SK-N-SH (cell line): ENCODE results near the gene APOL6. TPM values are rescaled to one million over a fixed set of nuclear protein-coding genes. Genes with fewer than 3 reads are reported as not detected.

Experiments used
- CTCF ChIA-PET: fragments of 300-600, 350-600 bp; formaldehyde crosslinking; extraction: SDS; loops from one replicate; lab custom pipeline; 2021; lab: Yijun Ruan, JAX
- POLR2A ChIA-PET: fragments of 350-600 bp; sonication (Branson Sonifier 250); formaldehyde crosslinking; extraction: SDS; loops from one replicate; lab custom pipeline; 2020; ENCODE audit warnings: antibody characterized with exemption, inconsistent platforms; lab: Yijun Ruan, JAX
- DNase-seq: peaks from one replicate; pipeline ENCODE4 v3.0.0; 2012
- H2AFZ ChIP-seq: fragments of 200-600 bp; sonication (generic); 2 replicates; pipeline ENCODE4 v1.8.1; 2016; ENCODE audit warnings: antibody characterized with exemption, mild to moderate bottlenecking, low read depth
- H3F3A ChIP-seq: fragments of 200-600 bp; sonication (generic); replicated peaks from 2 replicates; pipeline ENCODE3; 2016; ENCODE audit warnings: antibody characterized with exemption, mild to moderate bottlenecking; ENCODE audit not compliant: insufficient read depth
- H3K27ac ChIP-seq, 2 experiments: fragments of 200-500 bp in 1 of 2; fragments of 200-600 bp in 1 of 2; sonication (Bioruptor generic) in 1 of 2; sonication (generic), shearing (Covaris generic) in 1 of 2; 2 replicates each; pipeline versions ENCODE4 v1.5.1 to v1.6.1; 2014 to 2016; ENCODE audit warnings: low read depth in 2 of 2, inconsistent platforms in 1 of 2, low read length in 1 of 2, mild to moderate bottlenecking in 1 of 2, mixed read lengths in 1 of 2
- H3K27me3 ChIP-seq: fragments of 200-600 bp; sonication (generic), shearing (Covaris generic); 2 replicates; pipeline ENCODE4 v1.6.1; 2016; ENCODE audit warnings: mixed run types; ENCODE audit not compliant: insufficient read depth
- H3K36me3 ChIP-seq, 2 experiments: fragments of 200-500 bp in 1 of 2; fragments of 200-600 bp in 1 of 2; sonication (Bioruptor generic) in 1 of 2; sonication (generic) in 1 of 2; replicated peaks in 1 of 2; 2 replicates each; pipeline versions ENCODE3 to v1.5.1; 2014 to 2016; ENCODE audit warnings: low read length in 1 of 2, mild to moderate bottlenecking in 1 of 2; ENCODE audit not compliant: insufficient read depth in 2 of 2, control insufficient read depth in 1 of 2
- H3K4me1 ChIP-seq, 2 experiments: fragments of 200-500 bp in 1 of 2; fragments of 200-600 bp in 1 of 2; sonication (Bioruptor generic) in 1 of 2; sonication (generic), shearing (Covaris generic) in 1 of 2; 2 replicates each; pipeline versions ENCODE4 v1.5.1 to v1.6.1; 2014 to 2016; ENCODE audit warnings: low read depth in 1 of 2, low read length in 1 of 2, mixed run types in 1 of 2; ENCODE audit not compliant: insufficient read depth in 2 of 2, control insufficient read depth in 1 of 2
- H3K4me2 ChIP-seq: fragments of 200-600 bp; sonication (generic), shearing (Covaris generic); 2 replicates; pipeline ENCODE4 v1.6.1; 2017; ENCODE audit warnings: mixed run types
- H3K4me3 ChIP-seq, 2 experiments: fragments of 200-500 bp in 1 of 2; fragments of 200-600 bp in 1 of 2; sonication (Bioruptor generic) in 1 of 2; sonication (generic), shearing (Covaris generic) in 1 of 2; 2 replicates each; pipeline versions ENCODE4 v1.5.1 to v1.8.1; 2014 to 2016; ENCODE audit warnings: low read depth in 2 of 2, inconsistent platforms in 1 of 2, low read length in 1 of 2, mild to moderate bottlenecking in 1 of 2, mixed read lengths in 1 of 2, moderate library complexity in 1 of 2
- H3K79me2 ChIP-seq: fragments of 200-600 bp; sonication (generic); 2 replicates; pipeline ENCODE4 v1.8.1; 2017; ENCODE audit warnings: mild to moderate bottlenecking; ENCODE audit not compliant: insufficient read depth
- H3K9ac ChIP-seq: fragments of 200-600 bp; sonication (generic); 2 replicates; pipeline ENCODE4 v1.6.1; 2017; ENCODE audit warnings: mixed run types
- H3K9me2 ChIP-seq: fragments of 200-600 bp; sonication (generic); 2 replicates; pipeline ENCODE4 v1.6.1; 2017; ENCODE audit warnings: mixed run types
- H3K9me3 ChIP-seq: fragments of 200-600 bp; sonication (generic); 2 replicates; pipeline ENCODE4 v1.6.1; 2017; ENCODE audit warnings: mixed run types, mild to moderate bottlenecking, moderate library complexity
- H4K20me1 ChIP-seq: fragments of 200-600 bp; sonication (generic); 2 replicates; pipeline ENCODE4 v1.6.1; 2017; ENCODE audit warnings: mild to moderate bottlenecking, mixed run types; ENCODE audit not compliant: insufficient read depth
- EP300 ChIP-seq, 2 experiments: IDR thresholded peaks; 2 replicates each; pipeline versions ENCODE4 v1.4.0 to v1.6.1; 2012; ENCODE audit warnings: borderline replicate concordance in 1 of 2, low read depth in 1 of 2, low read length in 1 of 2
- MXI1 ChIP-seq: IDR thresholded peaks from 2 replicates; pipeline ENCODE4 v1.6.1; 2012; ENCODE audit warnings: mild to moderate bottlenecking, low read depth, low read length, improper control_type of control experiment
- NFIC ChIP-seq: IDR thresholded peaks from 2 replicates; pipeline ENCODE4 v1.4.0; 2012; ENCODE audit warnings: borderline replicate concordance
- RAD21 ChIP-seq: IDR thresholded peaks from 2 replicates; pipeline ENCODE4 v1.6.1; 2012; ENCODE audit warnings: mild to moderate bottlenecking, low read length
- TAF1 ChIP-seq: IDR thresholded peaks from 2 replicates; pipeline ENCODE4 v1.6.1; 2012; ENCODE audit warnings: low read depth, mild to moderate bottlenecking, low read length, moderate library complexity, borderline replicate concordance
- TEAD4 ChIP-seq: IDR thresholded peaks from 2 replicates; pipeline ENCODE4 v1.4.0; 2012; ENCODE audit warnings: mild to moderate bottlenecking, borderline replicate concordance; ENCODE audit not compliant: insufficient read depth
- USF1 ChIP-seq: IDR thresholded peaks from 2 replicates; pipeline ENCODE4 v1.4.0; 2012; ENCODE audit warnings: low read depth, borderline replicate concordance
- YY1 ChIP-seq: IDR thresholded peaks from 2 replicates; pipeline ENCODE4 v1.4.0; 2012; ENCODE audit warnings: low read depth, mild to moderate bottlenecking
- WGBS: methylation state at CpG from one replicate; pipeline ENCODE4 v1.1.6; 2017; ENCODE audit warnings: low lambda C conversion rate; 5-methylcytosine and 5-hydroxymethylcytosine counted together
- polyA plus RNA-seq, 3 experiments: library from polyadenylated mRNA; depleted of rRNA; stranded (reverse); fragments of >200 nt; gene quantifications; 2 replicates each; pipeline ENCODE4 v1.2.3, GENCODE V29; 2012
- TF ChIP-seq, protein P1 (sequence below): IDR thresholded peaks from 2 replicates; pipeline ENCODE4 v1.4.0; 2012; ENCODE audit warnings: low read depth
- TF ChIP-seq, protein P2 (sequence below): fragments of 150-350 bp; IDR thresholded peaks from 2 replicates; pipeline ENCODE4 v1.6.1; 2016; ENCODE audit warnings: mild to moderate bottlenecking, low read depth, low read length

APOL6 gene
- polyA plus RNA-seq, 1 of the 3 experiments (the other 2 are of a cell fraction), result 0.90 TPM

DNA sequence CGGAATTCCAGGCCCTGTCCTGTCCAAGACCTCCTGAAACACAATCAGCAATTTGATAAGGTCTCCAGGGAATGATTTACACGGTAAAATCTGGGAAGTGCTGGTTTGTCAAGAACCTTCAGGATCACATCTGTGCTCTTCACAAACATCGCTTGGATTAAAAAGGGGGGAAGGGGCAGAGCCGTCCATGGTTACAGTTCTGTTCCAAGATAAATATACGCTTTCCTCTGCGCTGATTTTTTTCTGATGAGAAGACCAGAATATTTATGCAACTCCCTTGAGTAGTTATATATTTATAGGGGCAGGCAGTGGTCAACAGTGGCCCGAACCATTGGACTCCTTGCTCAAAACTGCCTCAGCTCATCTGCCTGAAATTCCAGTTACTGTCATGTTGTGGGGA, 60.2 kb downstream of the APOL6 start:
- no peaks in the 10 kb centered on the region for H3K27me3 ChIP-seq
- H3K9ac ChIP-seq, result no peak overlapping the region
- H4K20me1 ChIP-seq, result no peaks in the 10 kb centered on the region
- no peak overlapping the region for H3K4me2 ChIP-seq
- TF ChIP-seq MXI1 (no peak), TEAD4 (no peak)
- TF ChIP-seq, protein P1, sequence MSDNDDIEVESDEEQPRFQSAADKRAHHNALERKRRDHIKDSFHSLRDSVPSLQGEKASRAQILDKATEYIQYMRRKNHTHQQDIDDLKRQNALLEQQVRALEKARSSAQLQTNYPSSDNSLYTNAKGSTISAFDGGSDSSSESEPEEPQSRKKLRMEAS, result no peak
- TF ChIP-seq, all 33 proteins: peak for 0
- Histone ChIP-seq H3K27ac (no peak overlapping the region), H2AFZ (no peak overlapping the region), H3F3A (peaks cover 18% of the 10 kb centered on the region), H3K4me3 (no peak overlapping the region), H3K9me3 (no peaks in the 10 kb centered on the region), H3K79me2 (no peaks in the 10 kb centered on the region), H3K9me2 (no peaks in the 10 kb centered on the region), H3K36me3 (no peaks in the 10 kb centered on the region), H3K4me1 (no peaks in the 10 kb centered on the region)
- CTCF ChIA-PET, result interaction anchor here (0.9 to 1.8 kb wide), 2 partner anchors 24 to 121 kb away, joined by 3 to 4 read pairs; no protein-coding TSS in a partner anchor
- POLR2A ChIA-PET, result no interaction called here
- 69% methylated on average over 7 of the region's 7 CpGs for WGBS
- no peak for DNase-seq

GRCh38 chr22:35708917-35709316, 60.7 kb downstream of the APOL6 start:
- H3K9me2 ChIP-seq, result no peaks in the 10 kb centered on the region
- H3F3A ChIP-seq, result peaks cover 18% of the 10 kb centered on the region
- H3K4me1 ChIP-seq, result no peaks in the 10 kb centered on the region
- TF ChIP-seq YY1 (no peak), EP300 (IDR thresholded peaks at IDR 0.05; ENCODE audit: borderline replicate concordance in 1 of 2, low read depth in 1 of 2, low read length in 1 of 2) (no peak), NFIC (no peak), TAF1 (no peak), RAD21 (no peak)
- no peaks in the 10 kb centered on the region for H3K9me3 ChIP-seq
- CTCF ChIA-PET, result interaction anchor here (0.9 to 1.8 kb wide), 2 partner anchors 25 to 122 kb away, joined by 3 to 4 read pairs; no protein-coding TSS in a partner anchor
- H3K36me3 ChIP-seq, result no peaks in the 10 kb centered on the region
- H3K4me3 ChIP-seq, result no peak overlapping the region
- no peak overlapping the region for H3K4me2 ChIP-seq
- 87% methylated on average over 7 of the region's 7 CpGs for WGBS
- no peak for DNase-seq
- no peak overlapping the region for H3K9ac ChIP-seq
- H3K27ac ChIP-seq, result no peak overlapping the region
- no peak overlapping the region for H2AFZ ChIP-seq
- no peaks in the 10 kb centered on the region for H3K27me3 ChIP-seq
- POLR2A ChIA-PET, result no interaction called here
- no peaks in the 10 kb centered on the region for H3K79me2 ChIP-seq
- no peaks in the 10 kb centered on the region for H4K20me1 ChIP-seq

GRCh38 chr22:35711336-35711735, 63.1 kb downstream of the APOL6 start:
- no peaks in the 10 kb centered on the region for H4K20me1 ChIP-seq
- CTCF ChIA-PET, result no interaction called here
- H3K27me3 ChIP-seq, result no peaks in the 10 kb centered on the region
- DNase-seq, result no peak
- TF ChIP-seq, protein P2, sequence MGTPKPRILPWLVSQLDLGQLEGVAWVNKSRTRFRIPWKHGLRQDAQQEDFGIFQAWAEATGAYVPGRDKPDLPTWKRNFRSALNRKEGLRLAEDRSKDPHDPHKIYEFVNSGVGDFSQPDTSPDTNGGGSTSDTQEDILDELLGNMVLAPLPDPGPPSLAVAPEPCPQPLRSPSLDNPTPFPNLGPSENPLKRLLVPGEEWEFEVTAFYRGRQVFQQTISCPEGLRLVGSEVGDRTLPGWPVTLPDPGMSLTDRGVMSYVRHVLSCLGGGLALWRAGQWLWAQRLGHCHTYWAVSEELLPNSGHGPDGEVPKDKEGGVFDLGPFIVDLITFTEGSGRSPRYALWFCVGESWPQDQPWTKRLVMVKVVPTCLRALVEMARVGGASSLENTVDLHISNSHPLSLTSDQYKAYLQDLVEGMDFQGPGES, result no peak
- no peak for TF ChIP-seq USF1
- no peak for TF ChIP-seq RAD21
- H3K9me3 ChIP-seq, result no peaks in the 10 kb centered on the region
- POLR2A ChIA-PET, result no interaction called here
- H3F3A ChIP-seq, result peaks cover 7% of the 10 kb centered on the region
- WGBS, result 75% methylated on average over 4 of the region's 4 CpGs
- H3K36me3 ChIP-seq, result no peaks in the 10 kb centered on the region
- H3K4me1 ChIP-seq, result no peaks in the 10 kb centered on the region
- no peak overlapping the region for H3K4me3 ChIP-seq
- no peak overlapping the region for H3K27ac ChIP-seq
- H3K4me2 ChIP-seq, result no peak overlapping the region
- H3K79me2 ChIP-seq, result no peaks in the 10 kb centered on the region
- no peak overlapping the region for H3K9ac ChIP-seq
- H3K9me2 ChIP-seq, result no peaks in the 10 kb centered on the region
- H2AFZ ChIP-seq, result no peak overlapping the region
